Anterior cingulate cortex (tissue), 58 donors: Measurements from ENCODE around the gene TRIM2.

ENCODE experiments used
- DNase-seq, 58 donors: peaks; one replicate each; lab custom pipeline; 2025; lab: John Stamatoyannopoulos, UW

The TRIM2 gene

GRCh38 chr4:153349206-153349805, 145.1 kb downstream of the TRIM2 start:
- DNase-seq: no peak

GRCh38 chr4:153362184-153362583, 157.9 kb downstream of the TRIM2 start:
- DNase-seq: no peak

GRCh38 chr4:153364061-153364460, 159.8 kb downstream of the TRIM2 start:
- DNase-seq: no peak

- DNase-seq: no peak
These were observed 160.8 kb downstream of the TRIM2 start for GRCh38 chr4:153365003-153365402.

- no peak for DNase-seq
These were observed 162.2 kb downstream of the TRIM2 start for GRCh38 chr4:153366486-153366885.

- no peak for DNase-seq
These were observed 162.8 kb downstream of the TRIM2 start for GRCh38 chr4:153367092-153367491.

- DNase-seq: no peak
These were observed 164.8 kb downstream of the TRIM2 start for GRCh38 chr4:153369021-153369420.

GRCh38 chr4:153371701-153372234, 167.5 kb downstream of the TRIM2 start:
- DNase-seq: no peak

GRCh38 chr4:153372967-153373562, 168.8 kb downstream of the TRIM2 start:
- DNase-seq: no peak

GRCh38 chr4:153374442-153374841, 170.2 kb downstream of the TRIM2 start:
- no peak for DNase-seq

GRCh38 chr4:153375303-153375702, 171.1 kb downstream of the TRIM2 start:
- DNase-seq: no peak

- DNase-seq: peak in 1 of 58 donors; percentile 25
These were observed 178.9 kb downstream of the TRIM2 start for GRCh38 chr4:153383131-153383530.

- no peak for DNase-seq
These were observed 179.9 kb downstream of the TRIM2 start for GRCh38 chr4:153384160-153384559.

GRCh38 chr4:153385784-153386183, 181.5 kb downstream of the TRIM2 start:
- DNase-seq: no peak

GRCh38 chr4:153387981-153388380, 183.7 kb downstream of the TRIM2 start:
- DNase-seq: no peak
